Esophagus muscularis mucosa (tissue), 4 donors: ENCODE data around the gene TGM6.

ENCODE experiments used
- CTCF ChIP-seq, 3 experiments: fragments of 200-600 bp in 2 of 3; fragments of 450-650 bp in 1 of 3; sonication (generic) in 2 of 3; IDR thresholded peaks; one replicate each; pipeline ENCODE4 v1.5.1; 2017 to 2019; ENCODE audit warnings: antibody characterized with exemption in 3 of 3, mild to moderate bottlenecking in 2 of 3, moderate library complexity in 1 of 3
- EP300 ChIP-seq: sonication (generic); formaldehyde crosslinking; IDR thresholded peaks from one replicate; pipeline ENCODE4 v1.6.1; 2017; ENCODE audit warnings: antibody characterized with exemption
- POLR2A ChIP-seq: fragments of 450-650 bp; IDR thresholded peaks from one replicate; pipeline ENCODE4 v1.6.1; 2017; ENCODE audit warnings: antibody characterized with exemption, moderate library complexity, mild to moderate bottlenecking, low read depth
- POLR2AphosphoS5 ChIP-seq, 2 donors: sonication (generic); formaldehyde crosslinking; IDR thresholded peaks; one replicate each; pipeline ENCODE4 v1.6.1; 2017; ENCODE audit warnings: antibody characterized with exemption in 2 of 2

- TF ChIP-seq CTCF (IDR thresholded peaks at IDR 0.05): no peak
- no peak for TF ChIP-seq POLR2AphosphoS5 (IDR thresholded peaks at IDR 0.05)
- no peak for TF ChIP-seq POLR2A
- no peak for TF ChIP-seq EP300
Measured at GRCh38 chr20:2382833-2383232, 2.1 kb downstream of the TGM6 start.
